Tibial nerve (tissue), 4 donors: ENCODE data around the gene POMT2. TPM values are rescaled to one million over a fixed set of nuclear protein-coding genes. Genes with fewer than 3 reads are reported as not detected.

Experiments
- DNase-seq, 2 donors: peaks; one replicate each; pipeline ENCODE4 v3.0.0-alpha.2; 2019; ENCODE audit warnings: low spot score in 2 of 2
- H3K27ac ChIP-seq, 4 donors: fragments of 200-600 bp; sonication (generic) in 3 of 4; one replicate each; pipeline ENCODE4 v1.5.1; 2017 to 2019; ENCODE audit warnings: mild to moderate bottlenecking in 1 of 4
- H3K27me3 ChIP-seq, 2 donors: fragments of 200-600 bp; sonication (generic) in 1 of 2; one replicate each; pipeline versions ENCODE4 v1.5.1 to v1.6.0; 2017 to 2019
- H3K36me3 ChIP-seq, 3 donors: fragments of 200-600 bp; sonication (generic); one replicate each; pipeline ENCODE4 v1.5.1; 2018 to 2019
- H3K4me1 ChIP-seq, 4 donors: fragments of 200-600 bp; sonication (generic) in 3 of 4; one replicate each; pipeline ENCODE4 v1.5.1; 2017 to 2019
- H3K4me3 ChIP-seq, 4 donors: fragments of 200-600 bp; sonication (generic) in 3 of 4; one replicate each; pipeline ENCODE4 v1.5.1; 2017 to 2019; ENCODE audit warnings: mild to moderate bottlenecking in 1 of 4, moderate library complexity in 1 of 4
- H3K9me3 ChIP-seq, 4 donors: fragments of 200-600 bp; sonication (generic) in 3 of 4; one replicate each; pipeline ENCODE4 v1.5.1; 2017 to 2019
- EP300 ChIP-seq, 2 donors: sonication (generic); formaldehyde crosslinking; IDR thresholded peaks; one replicate each; pipeline ENCODE4 v1.6.1; 2017; ENCODE audit warnings: antibody characterized with exemption in 2 of 2, mild to moderate bottlenecking in 1 of 2
- POLR2A ChIP-seq, 2 donors: fragments of 450-650 bp; IDR thresholded peaks; one replicate each; pipeline ENCODE4 v1.6.1; 2017; ENCODE audit warnings: antibody characterized with exemption in 2 of 2, mild to moderate bottlenecking in 2 of 2, moderate library complexity in 2 of 2
- WGBS, 2 donors: methylation state at CpG; one replicate each; pipeline ENCODE4 v1.1.5; 2018; 5-methylcytosine and 5-hydroxymethylcytosine counted together
- total RNA-seq, 4 donors: library from RNA; depleted of rRNA; stranded (reverse); fragments of >200 nt; gene quantifications; one replicate each; pipeline ENCODE4 v1.1.0, GENCODE V29; 2016
- TF ChIP-seq, protein P1 (sequence below), 5 experiments: fragments of 200-600 bp in 3 of 5; fragments of 450-650 bp in 2 of 5; sonication (generic) in 3 of 5; IDR thresholded peaks; one replicate each; pipeline ENCODE4 v1.5.1; 2016 to 2019; ENCODE audit warnings: antibody characterized with exemption in 5 of 5, mild to moderate bottlenecking in 3 of 5, moderate library complexity in 2 of 5

Gene POMT2
- total RNA-seq, 4 donors from 2014 or later: 23.9 to 38.7 (median 28.9) TPM

DNA sequence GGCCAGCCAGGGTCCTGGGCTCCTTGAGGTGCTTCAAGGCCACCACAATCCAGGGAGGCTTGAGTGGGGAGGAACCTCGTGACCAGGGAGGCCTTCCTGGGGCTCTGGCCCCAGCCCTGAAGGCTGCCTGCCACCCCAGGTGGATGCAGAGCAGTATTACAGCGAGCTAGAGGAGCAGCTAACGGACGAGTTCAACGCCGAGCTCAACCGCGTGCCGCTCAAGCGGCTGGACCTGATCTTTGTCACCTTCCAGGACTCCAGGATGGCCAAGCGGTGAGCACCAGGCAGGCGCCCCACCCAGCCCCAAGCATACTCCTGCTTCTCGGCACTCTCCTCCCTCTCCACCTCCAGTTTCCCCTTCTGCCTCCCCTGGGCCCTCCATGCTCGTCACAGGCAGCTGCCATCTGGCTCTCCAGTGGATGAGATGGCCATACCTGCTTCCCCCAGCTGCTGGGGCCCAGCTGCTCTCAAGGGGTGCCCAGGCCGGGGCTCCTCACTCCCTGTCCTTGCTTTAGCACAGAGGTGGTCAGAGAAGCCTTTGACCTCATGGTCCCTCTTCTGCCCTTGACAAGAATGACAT is 80.3 kb downstream of the POMT2 start:
- Histone ChIP-seq H3K9me3 (no peaks in the 10 kb centered on the region), H3K27me3 (no peaks in the 10 kb centered on the region), H3K4me1 (no peaks in the 10 kb centered on the region), H3K4me3 (no peak overlapping the region), H3K36me3 (no peaks in the 10 kb centered on the region), H3K27ac (no peak overlapping the region)
- no peak for TF ChIP-seq POLR2A (IDR thresholded peaks at IDR 0.05)
- TF ChIP-seq, protein P1, sequence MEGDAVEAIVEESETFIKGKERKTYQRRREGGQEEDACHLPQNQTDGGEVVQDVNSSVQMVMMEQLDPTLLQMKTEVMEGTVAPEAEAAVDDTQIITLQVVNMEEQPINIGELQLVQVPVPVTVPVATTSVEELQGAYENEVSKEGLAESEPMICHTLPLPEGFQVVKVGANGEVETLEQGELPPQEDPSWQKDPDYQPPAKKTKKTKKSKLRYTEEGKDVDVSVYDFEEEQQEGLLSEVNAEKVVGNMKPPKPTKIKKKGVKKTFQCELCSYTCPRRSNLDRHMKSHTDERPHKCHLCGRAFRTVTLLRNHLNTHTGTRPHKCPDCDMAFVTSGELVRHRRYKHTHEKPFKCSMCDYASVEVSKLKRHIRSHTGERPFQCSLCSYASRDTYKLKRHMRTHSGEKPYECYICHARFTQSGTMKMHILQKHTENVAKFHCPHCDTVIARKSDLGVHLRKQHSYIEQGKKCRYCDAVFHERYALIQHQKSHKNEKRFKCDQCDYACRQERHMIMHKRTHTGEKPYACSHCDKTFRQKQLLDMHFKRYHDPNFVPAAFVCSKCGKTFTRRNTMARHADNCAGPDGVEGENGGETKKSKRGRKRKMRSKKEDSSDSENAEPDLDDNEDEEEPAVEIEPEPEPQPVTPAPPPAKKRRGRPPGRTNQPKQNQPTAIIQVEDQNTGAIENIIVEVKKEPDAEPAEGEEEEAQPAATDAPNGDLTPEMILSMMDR (IDR thresholded peaks at IDR 0.05): no peak
- no peak for TF ChIP-seq EP300 (IDR thresholded peaks at IDR 0.05)
- DNase-seq: no peak
- WGBS, 2 donors: 76 to 81% methylated on average over 14 to 15 of the region's 15 CpGs

GRCh38 chr14:77239412-77239811 is 81.3 kb downstream of the POMT2 start:
- no peak overlapping the region for H3K27ac ChIP-seq
- TF ChIP-seq POLR2A (IDR thresholded peaks at IDR 0.05) (no peak), EP300 (IDR thresholded peaks at IDR 0.05) (no peak)
- TF ChIP-seq, protein P1 (IDR thresholded peaks at IDR 0.05): no peak
- 87 to 93% methylated on average over 10 to 16 of the region's 16 CpGs for WGBS, 2 donors

GRCh38 chr14:77238996-77239395 is 81.7 kb downstream of the POMT2 start:
- H3K4me3 ChIP-seq: no peak overlapping the region
- no peaks in the 10 kb centered on the region for H3K36me3 ChIP-seq
- TF ChIP-seq EP300 (IDR thresholded peaks at IDR 0.05): no peak
- TF ChIP-seq POLR2A (IDR thresholded peaks at IDR 0.05): no peak
- TF ChIP-seq, protein P1 (IDR thresholded peaks at IDR 0.05): no peak
- DNase-seq: no peak
- H3K27me3 ChIP-seq: no peaks in the 10 kb centered on the region
- no peaks in the 10 kb centered on the region for H3K9me3 ChIP-seq
- 58 to 69% methylated on average over 4 of the region's 4 CpGs for WGBS, 2 donors
- H3K4me1 ChIP-seq: no peaks in the 10 kb centered on the region
- no peak overlapping the region for H3K27ac ChIP-seq

More at GRCh38 chr14:77239412-77239811, 81.3 kb downstream of the POMT2 start:
- no peak overlapping the region for H3K4me3 ChIP-seq
- H3K27me3 ChIP-seq: no peaks in the 10 kb centered on the region
- no peaks in the 10 kb centered on the region for H3K36me3 ChIP-seq
- no peaks in the 10 kb centered on the region for H3K9me3 ChIP-seq
- no peaks in the 10 kb centered on the region for H3K4me1 ChIP-seq
- no peak for DNase-seq

- whole genome bisulfite sequencing, 2 donors: 61 to 93% methylated on average over 3 of the region's 3 CpGs
- H3K27me3 ChIP-seq: no peaks in the 10 kb centered on the region
- H3K36me3 ChIP-seq: no peaks in the 10 kb centered on the region
- TF ChIP-seq, protein P1 (IDR thresholded peaks at IDR 0.05): no peak
- TF ChIP-seq EP300 (IDR thresholded peaks at IDR 0.05): no peak
- TF ChIP-seq POLR2A (IDR thresholded peaks at IDR 0.05): no peak
- H3K4me1 ChIP-seq: no peaks in the 10 kb centered on the region
- no peak for DNase-seq
- no peaks in the 10 kb centered on the region for H3K9me3 ChIP-seq
- H3K27ac ChIP-seq: no peak overlapping the region
- no peak overlapping the region for H3K4me3 ChIP-seq
Measured at GRCh38 chr14:77238356-77238755, 82.3 kb downstream of the POMT2 start.

- 72 to 78% methylated on average over 7 of the region's 7 CpGs for WGBS, 2 donors
- Histone ChIP-seq H3K27me3 (no peaks in the 10 kb centered on the region), H3K4me3 (no peak overlapping the region), H3K4me1 (no peaks in the 10 kb centered on the region), H3K27ac (no peak overlapping the region), H3K9me3 (no peaks in the 10 kb centered on the region), H3K36me3 (no peaks in the 10 kb centered on the region)
- TF ChIP-seq, protein P1 (IDR thresholded peaks at IDR 0.05): no peak
- no peak for TF ChIP-seq POLR2A (IDR thresholded peaks at IDR 0.05)
- TF ChIP-seq EP300 (IDR thresholded peaks at IDR 0.05): no peak
- no peak for DNase-seq
Measured at GRCh38 chr14:77236814-77237213, 83.9 kb downstream of the POMT2 start.
